Posterior vena cava (tissue), 2 donors: Measurements from ENCODE around the gene ACTR1B. TPM values are rescaled to one million over a fixed set of nuclear protein-coding genes. Genes with fewer than 3 reads are reported as not detected.
"Not testable (repeated sequence)": the region's sequence is repeated elsewhere in the genome, so short reads cannot be mapped to it uniquely, and the experiment has no call there.

Experiments
- DNase-seq: peaks from one replicate; pipeline ENCODE4 v3.0.0-alpha.2; 2020; ENCODE audit warnings: low spot score
- intact Hi-C, 2 donors: fragments of 100-400 bp; cut with DNase I; formaldehyde crosslinking; loops; one replicate each; pipeline versions ENCODE4 v1.14.1 to v1.14.2; 2022 to 2023
- total RNA-seq, 2 donors: library from RNA; stranded (reverse); fragmentation: NEBNext Ultra II Directional; extraction: Animal tissue kit (Norgen Biotek cat#: 25700); gene quantifications; one replicate each; pipeline ENCODE4 v1.2.1, GENCODE V29; 2021
- donor health status: DM: yes; HTN: yes; CAD: no.
- donor health status: DM: yes; HTN: yes; CAD: no.

Gene ACTR1B
- total RNA-seq, 2 donors from 2014 or later = 45.3 to 61.1 TPM

DNA sequence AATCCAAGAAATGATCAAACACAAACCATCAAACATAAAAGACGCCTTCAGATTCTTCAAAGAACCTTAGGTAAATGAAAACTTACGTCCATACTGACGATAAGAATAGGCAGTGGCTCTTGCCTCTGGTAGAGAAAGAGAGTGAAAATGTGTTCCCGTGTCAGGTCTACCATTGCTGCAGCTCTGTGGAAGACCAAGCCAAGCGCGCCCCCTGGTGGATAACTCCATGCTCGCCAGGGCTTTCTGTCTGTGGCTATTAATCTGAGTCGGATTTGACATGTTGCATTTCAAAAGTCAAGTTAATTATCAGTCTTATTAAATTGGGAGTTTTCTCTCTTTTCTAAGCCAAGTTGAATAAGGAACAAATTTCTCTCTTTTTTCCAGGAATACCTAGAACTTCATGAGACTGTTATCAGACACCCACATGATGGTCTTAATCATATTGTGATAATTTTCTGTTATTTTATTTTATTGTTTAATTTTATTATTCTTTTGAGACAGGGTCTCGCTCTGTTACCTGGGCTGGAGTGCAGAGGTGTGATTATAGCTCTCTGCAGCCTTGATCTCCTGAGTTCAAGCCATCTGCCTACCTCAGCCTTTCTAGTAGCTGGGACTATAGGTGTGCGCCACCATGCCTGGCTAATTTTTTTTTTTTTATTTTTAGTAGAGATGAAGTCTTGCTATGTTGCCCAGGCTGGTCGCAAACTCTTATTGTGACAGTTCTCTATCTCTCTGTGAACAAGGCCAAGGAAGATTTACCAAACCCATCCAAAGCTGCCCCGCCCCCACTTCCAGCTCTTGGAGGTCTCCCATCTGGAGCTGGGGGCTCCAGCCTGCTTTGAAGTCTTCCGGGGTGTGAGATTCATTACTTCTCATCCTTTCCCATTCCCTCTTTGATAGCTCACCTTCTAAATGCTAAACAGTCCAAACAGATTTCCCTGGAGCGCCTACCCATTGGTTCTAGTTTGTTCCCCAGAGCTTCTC is 33.7 kb upstream of the ACTR1B start:
- intact Hi-C loops = loop anchor here in 1 of 2 donors (5.0 kb wide), 1 partner anchor 105 kb away; no protein-coding TSS in a partner anchor
- DNase-seq = peak; percentile 97

DNA sequence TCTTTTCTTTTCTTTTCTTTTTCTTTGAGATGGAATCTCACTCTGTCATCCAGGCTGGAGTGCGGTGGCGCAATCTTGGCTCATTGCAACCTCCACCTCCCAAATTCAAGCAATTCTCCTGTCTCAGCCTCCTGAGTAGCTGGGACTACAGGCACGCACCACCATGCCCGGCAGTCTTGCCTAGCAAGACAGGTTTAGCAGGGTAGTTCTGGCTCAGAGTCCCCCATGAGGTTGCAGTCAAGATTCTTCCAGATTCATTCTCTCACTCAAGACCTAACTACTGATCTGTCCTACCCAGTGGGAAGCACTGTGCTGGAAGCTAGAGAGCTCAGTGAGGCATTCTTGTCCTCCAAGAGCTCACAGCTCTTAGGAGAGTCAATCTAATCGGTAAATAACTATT is 31.9 kb upstream of the ACTR1B start:
- intact Hi-C loops = loop anchor here in 1 of 2 donors (5.0 kb wide), 1 partner anchor 103 kb away; no protein-coding TSS in a partner anchor
- no peak for DNase-seq

DNA sequence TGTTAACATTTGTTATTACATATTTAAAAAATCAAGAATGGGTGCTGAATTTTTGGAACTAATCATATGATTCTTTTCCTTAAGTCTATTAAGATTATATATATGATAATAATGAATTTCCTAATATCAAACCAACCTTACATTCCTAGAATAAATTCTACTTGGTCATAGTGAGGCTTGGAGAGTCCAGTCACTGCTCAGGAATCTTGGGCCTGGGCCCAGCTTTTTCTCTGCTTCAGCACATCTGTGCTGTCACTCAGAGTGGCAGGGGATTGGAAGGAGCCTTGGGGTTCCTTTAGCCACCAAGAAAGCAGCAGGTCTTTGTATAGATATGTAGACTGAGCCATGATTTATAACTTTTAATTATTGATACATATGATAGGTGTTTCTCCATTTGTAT is 29.6 kb upstream of the ACTR1B start:
- DNase-seq = no peak
- intact Hi-C loops = no loop called here

DNA sequence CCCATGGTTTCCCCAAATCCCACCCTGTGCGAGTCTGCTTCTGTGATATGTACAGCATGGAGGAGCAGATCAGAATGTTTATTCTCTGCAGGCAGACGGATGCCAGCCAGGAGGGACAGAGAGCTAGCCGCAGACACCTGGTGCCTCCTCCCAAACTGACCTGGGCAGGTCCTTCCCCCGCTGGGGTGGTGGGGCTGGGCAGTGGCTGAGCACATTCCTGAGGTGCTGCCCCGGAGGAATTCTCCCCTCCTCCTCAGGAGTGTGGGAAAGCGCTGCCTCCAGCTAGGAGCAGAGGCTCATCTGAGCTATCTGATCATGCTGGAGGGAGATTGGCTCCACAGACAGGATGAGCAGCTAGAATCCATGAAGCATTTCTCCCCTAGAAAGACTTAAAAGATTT is 27.3 kb upstream of the ACTR1B start:
- no peak for DNase-seq
- intact Hi-C loops = no loop called here

DNA sequence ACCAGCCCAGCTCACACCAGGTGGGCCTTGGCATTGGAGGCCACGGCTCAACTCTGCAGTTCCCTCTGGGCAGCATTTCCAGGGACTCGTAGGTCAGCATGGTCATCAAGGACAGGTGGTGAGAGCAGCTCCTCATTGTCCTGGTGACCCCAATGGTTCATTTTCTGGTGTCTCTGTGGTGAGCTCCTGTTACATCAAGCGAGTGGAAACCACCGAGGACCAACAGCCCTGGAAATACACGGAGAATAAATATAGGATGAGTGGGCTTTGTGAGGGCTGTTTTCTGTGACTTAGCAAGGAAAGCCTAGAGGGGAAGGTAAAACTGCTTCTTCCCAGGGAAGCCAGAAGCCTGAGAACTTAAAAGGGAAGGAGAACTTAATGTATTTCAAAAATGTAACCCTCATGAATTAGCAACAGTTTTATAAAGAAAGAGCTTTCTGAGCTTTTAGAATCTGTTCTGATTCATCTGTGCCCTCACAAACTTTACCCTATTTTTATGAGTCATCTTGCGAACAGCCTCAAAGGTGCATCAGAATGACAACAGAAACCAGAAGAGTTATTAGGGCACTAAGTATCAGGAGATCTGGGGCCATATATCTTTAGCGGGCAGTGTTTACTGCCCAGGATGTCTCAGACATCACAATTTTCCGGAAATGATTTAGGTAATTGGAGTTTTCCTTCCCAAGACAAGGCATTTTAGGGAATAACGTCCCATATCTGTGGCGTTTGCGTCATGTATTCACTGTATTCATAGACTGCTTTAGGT is 24.4 kb upstream of the ACTR1B start:
- no peak for DNase-seq
- intact Hi-C loops = no loop called here

DNA sequence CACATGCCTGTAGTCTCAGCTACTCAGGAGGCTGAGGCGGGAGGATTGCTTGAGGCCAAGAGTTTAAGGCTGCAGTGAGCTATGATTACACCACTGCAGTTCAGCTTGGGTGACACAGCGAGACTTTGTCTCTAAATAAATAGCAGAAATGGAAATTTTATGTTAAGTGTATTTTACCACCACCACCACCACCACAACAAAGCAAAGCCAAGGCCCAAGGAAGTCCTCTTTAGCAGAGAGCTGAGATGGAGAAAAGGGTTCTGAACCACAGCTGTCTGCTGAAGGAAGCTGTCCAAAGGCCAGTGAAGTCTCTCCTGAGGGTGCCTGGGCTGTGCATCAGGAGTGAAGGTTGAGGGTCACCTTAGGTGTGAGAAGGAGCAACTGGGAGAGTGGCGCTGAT is 23.4 kb upstream of the ACTR1B start:
- DNase-seq, intact Hi-C loops: not testable (repeated sequence)

DNA sequence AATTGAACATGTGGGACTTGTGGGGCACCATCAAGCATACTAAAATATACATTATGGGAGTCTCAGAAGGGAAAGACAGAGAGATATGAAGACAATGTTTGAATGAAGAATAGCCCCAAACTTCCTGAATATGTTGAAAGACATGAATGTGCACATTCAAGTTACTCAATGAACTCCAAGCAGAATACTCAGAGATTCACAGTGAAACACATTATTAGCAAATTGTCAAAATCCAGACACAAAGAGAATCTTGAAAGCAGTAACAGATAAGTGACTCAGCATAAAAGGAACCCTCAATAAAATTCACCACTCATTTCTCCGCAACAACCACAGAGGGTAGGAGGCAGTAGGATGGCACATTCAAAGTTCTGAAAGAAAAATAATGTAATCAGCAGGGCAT is 14.5 kb upstream of the ACTR1B start:
- DNase-seq = no peak
- intact Hi-C loops = no loop called here

DNA sequence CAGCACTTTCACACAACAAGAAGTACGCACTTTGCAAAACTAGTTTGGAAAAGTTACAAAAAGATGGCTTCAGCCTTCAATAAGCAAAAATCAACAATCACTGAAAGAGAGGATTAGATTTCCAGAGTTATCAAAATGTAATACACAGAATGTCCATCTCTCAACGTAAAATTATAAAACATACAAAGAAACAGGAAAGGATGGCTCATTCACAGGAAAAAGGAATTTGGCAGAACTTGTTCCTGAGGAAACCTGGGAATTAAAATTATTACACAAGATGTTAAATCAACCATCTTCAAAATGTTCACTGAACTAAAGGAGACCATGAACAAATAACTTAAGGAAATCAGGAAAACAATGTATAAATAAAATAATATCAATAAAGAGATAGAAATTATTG is 13.6 kb upstream of the ACTR1B start:
- intact Hi-C loops = no loop called here
- DNase-seq = no peak

DNA sequence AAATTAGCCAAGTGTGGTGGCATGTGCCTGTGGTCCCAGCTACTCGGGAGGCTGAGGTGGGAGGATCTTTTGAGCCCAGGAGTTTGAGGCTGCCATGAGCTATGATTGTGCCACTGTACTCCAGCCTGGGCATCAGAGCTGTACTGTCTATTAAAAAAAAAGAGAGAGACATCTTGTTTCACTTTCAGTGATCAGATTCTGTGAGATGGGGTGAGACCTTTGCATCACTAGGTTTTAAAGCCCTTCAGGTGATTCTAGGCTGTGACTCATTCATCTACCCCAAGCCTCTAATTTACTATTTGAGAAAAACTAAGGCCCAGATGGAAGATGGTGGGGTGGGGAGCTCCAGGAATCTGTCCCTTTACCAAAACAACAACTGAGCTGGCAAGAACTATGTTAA is 12.8 kb upstream of the ACTR1B start:
- intact Hi-C loops = no loop called here
- DNase-seq = no peak

DNA sequence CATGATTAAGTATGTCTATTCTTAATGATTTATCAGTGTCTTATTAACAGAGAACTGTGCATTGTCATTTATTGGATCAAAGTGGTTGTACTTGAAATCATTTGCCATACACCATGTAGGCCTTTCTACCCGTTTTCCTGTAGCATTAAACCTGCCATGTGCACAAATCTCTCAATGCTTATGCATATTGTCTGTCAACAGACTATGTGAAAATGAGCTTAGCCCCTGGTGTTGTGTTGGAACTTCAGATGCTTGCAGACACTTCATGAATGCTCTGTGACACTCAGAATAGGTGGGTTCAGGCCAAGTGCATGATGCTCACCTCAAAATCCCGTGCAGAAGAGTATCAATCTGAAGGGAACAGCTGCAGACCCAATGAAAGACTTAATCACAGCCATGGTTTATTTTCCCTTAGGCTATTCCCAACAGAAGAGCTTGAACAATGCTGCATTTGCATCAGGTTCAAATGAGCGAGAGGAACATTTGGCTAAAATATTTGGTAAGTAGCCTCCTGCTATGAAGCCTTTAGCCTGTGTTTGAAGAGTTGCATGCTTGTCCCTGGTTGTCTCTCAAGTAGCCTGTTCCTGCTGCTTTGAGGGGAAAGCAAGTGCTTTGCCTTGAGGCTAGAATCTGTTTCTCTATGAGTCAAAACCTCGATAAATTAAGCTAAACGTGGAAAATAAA is 11.7 kb upstream of the ACTR1B start:
- no peak for DNase-seq
- intact Hi-C loops = no loop called here

DNA sequence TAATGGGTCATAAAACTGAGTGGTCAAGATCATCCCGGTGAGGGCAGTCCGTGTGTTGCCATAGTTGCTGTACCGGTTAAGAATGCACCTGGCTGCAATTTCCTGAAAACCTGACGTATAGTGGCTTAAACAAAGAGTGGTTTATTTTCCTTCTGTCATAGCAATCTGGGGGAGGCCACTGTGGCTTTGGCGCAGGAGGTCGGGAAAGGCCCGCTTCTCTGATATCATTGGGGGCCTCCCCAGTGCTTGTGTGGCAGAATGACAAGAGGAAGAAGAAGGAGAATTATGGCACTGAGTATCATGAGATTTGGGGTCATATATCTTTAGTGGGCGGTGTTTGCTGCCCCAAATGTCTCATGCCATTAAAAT is 10.1 kb upstream of the ACTR1B start:
- intact Hi-C loops = no loop called here
- DNase-seq = no peak

DNA sequence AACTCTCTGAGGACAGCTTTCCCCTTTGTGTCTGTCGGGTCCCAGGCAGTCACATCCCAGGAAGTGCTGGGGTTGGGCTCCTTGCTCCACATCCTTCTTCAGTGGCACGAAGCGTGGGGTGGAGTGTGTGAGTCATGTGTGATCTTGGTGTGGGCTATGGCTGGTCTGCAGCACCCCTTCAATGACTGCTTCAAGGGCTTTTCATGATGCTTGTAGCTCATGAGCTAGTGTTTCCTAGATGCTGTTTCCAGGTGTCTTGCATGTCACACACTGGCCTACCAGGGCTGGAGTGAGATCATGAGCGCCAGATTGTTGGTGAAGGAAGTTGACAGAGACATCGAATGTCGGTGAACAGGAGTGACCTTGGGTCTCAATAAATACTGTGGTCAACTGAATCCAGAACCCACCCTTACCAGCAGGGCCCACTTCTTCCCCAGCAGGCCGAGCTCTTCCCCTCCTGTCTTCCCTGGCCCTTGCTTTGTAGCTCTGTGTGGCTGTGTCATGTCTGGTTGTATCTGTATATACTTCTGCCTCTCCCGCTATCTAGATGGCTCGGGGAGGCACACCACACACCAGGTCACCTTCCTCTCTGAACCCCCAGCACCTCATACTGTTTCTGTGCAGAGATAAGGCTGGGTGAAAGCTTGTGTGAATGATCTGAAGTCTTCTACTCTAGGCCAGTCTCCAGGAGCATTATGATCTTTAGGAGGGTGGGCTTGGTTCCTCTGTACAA is 9.5 kb upstream of the ACTR1B start:
- no peak for DNase-seq
- intact Hi-C loops = no loop called here

DNA sequence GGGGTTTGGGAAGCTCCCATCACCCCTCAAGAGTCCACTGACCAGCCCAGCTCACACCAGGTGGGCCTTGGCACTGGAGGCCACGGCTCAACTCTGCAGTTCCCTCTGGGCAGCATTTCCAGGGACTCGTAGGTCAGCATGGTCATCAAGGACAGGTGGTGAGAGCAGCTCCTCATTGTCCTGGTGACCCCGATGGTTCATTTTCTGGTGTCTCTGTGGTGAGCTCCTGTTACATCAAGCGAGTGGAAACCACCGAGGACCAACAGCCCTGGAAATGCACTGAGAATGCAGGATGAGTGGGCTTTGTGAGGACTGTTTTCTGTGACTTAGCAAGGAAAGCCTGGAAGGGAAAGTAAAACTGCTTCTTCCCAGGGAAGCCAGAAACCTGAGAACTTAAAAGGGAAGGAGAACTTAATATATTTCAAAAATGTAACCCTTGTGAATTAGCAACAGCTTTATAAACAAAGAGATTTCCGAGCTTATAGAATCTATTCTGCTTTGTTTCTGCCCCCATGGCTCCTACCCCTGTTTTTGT is 8.8 kb upstream of the ACTR1B start:
- intact Hi-C loops, DNase-seq: not testable (repeated sequence)

DNA sequence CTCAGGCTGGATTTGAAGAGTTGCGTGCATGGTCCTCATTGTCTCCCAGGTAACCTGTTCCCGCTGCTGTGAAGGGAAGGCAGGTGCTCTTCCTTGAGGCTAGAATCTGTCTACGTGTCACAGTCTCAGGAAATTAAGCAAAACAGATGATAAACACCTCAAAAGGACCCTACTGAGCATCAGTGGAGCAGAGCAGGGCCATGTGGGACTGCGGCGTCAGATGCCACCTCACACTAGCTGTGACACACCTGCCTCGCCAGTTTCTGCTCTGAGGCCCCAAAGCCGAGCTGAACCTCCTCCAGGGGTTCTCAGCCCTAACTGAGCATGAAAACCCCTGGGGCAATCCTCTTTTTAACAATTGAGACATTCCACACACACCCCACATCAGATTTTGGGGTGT is 7.7 kb upstream of the ACTR1B start:
- intact Hi-C loops = no loop called here
- DNase-seq = no peak

DNA sequence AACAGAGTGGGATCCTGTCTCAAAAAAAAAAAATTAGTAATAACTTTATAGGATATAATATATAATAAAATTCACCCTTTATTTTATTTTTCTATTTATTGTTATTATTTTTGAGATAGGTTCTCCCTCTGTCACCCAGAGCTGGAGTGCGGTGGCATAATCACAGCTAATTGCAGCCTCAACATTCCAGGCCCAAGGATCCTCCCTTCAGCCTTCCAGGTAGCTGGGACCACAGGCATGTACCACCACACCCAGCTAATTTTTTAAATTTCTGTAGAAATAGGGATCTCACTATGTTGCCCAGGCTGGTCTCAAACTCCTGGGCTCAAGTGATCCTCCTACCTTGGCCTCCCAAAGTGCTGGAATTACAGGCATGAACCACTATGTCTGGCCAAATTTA is 6.6 kb upstream of the ACTR1B start:
- intact Hi-C loops = no loop called here
- no peak for DNase-seq

DNA sequence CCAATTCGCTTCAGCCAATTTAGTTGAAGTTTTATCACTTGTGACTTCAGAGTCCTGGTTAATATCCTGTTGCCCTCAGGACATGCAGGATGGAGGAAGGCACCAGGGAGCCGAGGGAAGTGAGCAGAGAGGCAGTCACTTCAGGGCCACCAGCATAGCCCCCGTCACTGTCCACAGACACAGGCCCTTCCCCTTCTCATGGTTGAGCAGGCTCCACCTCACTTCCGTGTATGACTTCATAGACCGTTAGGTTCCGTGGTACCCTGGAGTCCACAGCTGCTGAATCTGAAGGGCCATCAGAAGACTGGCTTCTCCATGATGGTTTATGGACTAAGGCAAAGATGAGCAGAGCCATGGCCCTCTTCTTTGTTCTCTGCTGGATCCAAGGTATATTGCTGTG is 5.6 kb upstream of the ACTR1B start, which contains the start of gene C2orf92:
Gene C2orf92 (plus strand): TSS at position 266 of the 400 bp plus-strand sequence. CDS start 76 bp downstream, at position 342.
- intact Hi-C loops = no loop called here
- DNase-seq = no peak

DNA sequence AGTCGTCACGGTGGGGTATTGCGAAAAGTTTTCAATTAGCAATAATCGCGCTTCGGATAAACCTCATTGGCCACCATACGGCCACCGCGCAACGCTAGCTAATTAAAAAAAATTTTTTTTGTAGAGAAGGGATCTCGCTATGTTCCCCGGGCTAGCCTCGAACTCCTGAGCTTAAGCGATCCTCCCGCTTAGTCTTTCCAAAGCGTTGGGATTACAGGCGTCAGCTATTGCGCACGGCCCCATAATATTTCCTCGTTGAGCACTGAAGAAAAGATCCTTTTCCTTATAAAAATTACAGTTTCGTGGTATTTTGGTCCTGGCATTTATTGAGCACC is 759 bp upstream of the ACTR1B start:
- intact Hi-C loops = no loop called here
- DNase-seq = no peak

DNA sequence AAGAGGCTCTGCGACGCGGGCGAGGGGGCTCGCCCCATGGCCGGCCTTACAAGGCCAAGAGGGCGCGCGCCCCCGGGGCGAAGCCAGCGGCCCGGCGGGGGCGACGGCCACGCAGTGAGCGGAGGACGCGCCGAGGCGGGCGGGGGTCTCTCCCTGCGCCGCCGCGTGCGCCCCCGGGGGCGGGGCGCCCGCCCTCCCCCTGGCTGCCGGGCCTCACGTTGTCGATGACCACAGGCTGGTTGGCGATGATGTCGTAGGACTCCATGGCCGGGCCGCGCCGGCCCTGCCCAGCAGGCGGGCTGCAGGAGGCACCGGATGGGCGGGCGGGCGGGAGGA is 250 bp downstream of the ACTR1B start:
- DNase-seq = no peak
- intact Hi-C loops = no loop called here
